ENCODE data around the gene C12orf56.
"Not testable (repeated sequence)": the region's sequence is repeated elsewhere in the genome, so short reads cannot be mapped to it uniquely, and the experiment has no call there.

The C12orf56 gene

DNA sequence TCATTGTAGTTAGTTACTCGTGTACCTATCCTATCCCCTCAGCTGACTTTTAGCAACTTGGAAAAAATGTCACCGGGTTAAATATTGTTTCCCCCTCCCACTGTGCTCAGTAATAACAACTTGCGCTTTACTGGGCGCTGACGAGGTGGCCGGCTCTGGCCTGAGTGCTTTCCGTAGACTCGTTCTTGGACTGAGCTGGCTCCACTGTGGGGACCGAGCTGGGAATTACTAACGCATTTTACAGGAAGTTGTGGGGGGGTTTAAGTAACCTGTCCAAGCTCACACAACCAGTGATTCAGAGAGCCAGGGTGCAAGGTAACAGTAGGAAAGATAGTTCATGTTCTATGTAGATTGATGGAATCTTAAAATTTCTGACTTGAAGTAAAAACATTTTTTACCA is 86.0 kb downstream of the C12orf56 start:
- DNase-seq (ENCODE audit: low spot score): no peak

DNA sequence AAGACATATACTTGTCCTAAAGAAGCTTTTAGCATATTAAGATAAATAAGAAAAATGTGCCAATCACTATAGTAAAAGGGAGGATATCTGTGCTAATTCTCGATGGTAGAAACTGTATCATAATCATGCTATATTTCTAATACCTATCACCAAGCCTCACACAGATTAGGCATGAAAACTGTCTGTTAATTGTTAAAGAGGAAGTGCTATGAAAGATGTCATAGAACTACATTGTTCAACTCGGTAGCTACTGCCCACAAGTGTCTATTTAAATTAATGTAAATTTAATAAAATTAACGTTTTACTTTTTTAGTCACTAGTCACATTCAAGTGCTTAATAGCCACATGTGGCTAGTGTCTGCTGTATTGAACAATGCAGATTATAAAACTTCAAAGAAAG is 90.9 kb downstream of the C12orf56 start:
- DNase-seq (ENCODE audit: low spot score): no peak

DNA sequence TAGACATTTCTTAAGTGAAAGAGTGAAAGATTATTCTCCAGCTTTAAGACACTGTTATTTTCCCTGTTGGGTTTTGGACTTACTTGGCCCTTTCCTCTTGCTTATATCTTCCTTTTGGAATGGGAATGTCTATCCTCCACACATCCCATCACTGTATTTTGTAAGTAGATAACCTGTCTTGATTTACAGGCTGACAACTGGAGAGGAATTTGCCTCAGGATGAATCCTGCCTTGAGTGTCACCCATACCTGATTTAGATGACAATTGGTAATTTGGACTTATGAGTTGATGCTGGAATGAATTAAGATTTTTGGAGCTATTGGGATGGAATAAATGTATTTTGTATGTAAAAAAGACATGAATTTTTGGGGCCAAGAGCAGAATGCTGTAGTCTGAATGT is 94.3 kb downstream of the C12orf56 start:
- no peak for DNase-seq (ENCODE audit: low spot score)

DNA sequence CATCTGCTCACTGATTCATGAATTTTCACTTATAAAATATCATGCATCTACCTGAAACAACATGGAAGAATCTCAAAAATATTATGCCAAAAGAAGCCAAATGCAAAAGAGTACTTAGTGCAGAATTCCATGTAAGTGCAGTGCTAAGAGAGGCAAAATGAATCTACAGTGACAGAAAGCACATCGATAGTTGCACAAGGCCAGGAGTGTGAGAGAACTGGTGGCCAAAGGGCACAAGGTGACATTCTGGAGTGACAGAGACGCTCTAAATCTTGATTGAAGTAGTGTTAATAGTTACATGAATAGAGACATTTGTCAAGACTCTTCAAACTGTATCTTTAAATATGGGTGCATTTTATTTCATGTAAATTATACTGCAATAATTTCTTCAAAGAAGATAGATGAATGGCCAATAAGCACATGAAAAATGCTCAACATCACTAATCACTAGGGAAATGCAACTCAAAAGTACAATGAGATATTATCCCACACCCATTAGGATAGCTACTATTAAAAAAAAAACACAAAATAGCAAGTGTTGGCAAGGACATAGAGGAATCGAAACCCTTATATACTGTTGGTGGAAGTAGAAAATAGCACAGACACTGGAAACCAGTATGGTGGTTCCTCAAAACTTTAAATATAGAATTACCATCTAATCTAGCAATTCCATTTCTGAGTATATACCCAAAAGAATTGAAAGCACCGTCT is 96.7 kb downstream of the C12orf56 start:
- no peak for DNase-seq (ENCODE audit: low spot score)

DNA sequence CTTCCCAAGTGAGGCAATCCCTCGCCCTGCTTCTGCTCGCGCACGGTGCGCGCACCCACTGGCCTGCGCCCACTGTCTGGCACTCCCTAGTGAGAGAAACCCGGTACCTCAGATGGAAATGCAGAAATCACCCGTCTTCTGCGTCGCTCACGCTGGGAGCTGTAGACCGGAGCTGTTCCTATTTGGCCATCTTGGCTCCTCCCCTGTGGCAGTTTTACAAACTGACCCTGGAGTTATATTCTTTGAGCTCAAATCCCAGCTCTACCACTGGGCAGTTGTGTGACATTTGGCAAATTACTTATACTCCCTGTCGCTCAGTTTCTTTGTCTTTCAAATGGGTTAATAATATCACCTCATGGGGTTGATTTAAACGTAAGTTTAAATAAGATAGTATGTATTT is 97.4 kb downstream of the C12orf56 start:
- not testable (repeated sequence) for DNase-seq (ENCODE audit: low spot score)

DNA sequence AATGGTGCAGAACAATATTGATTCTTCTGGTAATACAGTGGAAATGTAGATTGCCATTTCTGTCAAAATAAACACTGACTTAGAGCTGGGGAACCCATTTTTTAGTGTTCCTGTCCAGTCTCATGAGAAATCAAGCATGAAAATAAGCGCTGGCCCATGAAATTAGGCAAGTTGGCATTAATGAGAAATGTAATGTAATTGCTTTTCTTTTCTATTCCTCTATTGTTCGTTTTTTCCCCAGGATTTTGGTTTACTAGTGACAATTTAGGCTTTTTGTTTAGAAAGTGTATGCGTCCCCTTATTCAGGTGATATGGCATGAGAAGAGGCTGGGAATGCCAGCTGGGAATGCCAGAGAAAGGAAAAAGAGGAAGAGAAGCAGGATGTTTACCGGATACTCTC is 104.0 kb downstream of the C12orf56 start:
- no peak for DNase-seq (ENCODE audit: low spot score)

DNA sequence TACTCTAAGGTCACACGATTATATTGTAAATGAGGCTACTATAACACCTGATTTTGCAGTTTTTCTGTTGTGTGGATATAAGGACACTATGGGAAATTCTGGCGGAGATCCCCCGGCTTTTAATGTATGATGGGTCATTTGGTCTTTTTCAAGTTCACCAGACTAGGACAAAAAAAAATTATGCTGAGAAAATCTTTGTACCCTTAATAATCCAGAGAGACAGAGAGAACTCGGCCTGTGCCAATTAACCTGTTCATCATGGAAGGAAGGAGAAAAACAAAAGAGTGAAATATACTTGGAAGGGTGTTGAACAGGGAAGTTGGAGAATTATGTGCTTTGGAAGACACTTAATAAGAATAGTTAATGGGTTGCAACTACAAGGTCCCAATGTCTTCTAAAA is 106.3 kb downstream of the C12orf56 start:
- no peak for DNase-seq (ENCODE audit: low spot score)

DNA sequence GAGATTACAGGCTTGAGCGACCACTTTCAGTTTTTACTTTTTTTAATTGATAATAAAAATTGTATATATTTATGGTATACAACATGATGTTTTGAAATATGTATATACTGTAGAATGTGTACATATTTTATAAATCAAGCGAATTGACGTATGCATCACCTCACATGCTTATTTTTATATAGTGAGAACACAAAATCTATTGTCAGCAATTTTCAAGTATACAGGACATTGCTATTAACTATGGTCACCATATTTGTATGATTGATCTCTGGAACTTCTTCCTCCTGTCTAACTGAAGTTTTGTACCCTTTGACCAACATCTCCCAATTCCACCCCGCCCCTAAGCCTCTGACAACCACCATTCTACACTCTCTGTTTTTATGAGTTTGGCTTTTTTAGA is 112.1 kb downstream of the C12orf56 start:
- DNase-seq (ENCODE audit: low spot score): no peak

DNA sequence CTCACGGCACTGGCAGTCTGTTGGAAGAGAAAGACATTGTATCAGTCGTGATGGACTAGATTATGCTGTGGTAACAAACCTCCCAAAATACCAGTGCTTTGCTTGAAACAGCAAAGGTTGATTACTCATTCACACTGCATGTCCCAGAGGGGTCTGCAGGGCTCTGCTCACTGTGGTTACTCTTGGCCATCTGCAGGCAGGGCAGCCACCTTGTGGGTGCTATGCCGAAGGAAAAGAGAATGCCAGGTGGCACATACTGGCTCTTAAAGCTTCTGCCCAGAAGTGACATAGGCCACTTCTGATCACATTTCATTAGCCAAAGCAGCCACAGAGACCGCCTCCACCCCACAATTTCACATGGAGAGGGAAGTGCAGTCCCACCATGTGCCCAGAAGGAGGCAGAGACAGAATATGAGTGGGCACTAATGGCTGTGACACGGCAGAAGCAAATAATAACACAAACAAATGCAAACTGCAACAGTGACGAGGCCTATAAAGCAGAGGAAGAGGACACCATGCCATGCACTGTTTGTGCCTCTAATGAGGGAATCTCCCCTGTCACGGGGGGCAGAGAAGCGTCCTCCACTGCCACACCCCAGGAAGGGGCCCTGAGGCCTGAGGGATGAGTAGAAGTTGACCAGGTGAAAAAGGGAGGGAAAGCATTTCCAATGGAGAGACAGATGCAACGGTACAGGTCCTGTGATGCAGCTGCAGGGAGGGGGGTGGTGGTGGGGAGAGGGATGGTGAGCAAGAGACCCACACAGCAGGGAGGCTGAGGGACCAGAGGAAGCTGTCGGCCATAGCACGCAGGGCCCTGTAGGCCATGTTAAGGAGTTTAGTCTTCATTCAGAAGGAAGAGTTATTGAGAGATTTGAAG is 116.8 kb downstream of the C12orf56 start:
- peak; percentile 18 for DNase-seq (ENCODE audit: low spot score)

DNA sequence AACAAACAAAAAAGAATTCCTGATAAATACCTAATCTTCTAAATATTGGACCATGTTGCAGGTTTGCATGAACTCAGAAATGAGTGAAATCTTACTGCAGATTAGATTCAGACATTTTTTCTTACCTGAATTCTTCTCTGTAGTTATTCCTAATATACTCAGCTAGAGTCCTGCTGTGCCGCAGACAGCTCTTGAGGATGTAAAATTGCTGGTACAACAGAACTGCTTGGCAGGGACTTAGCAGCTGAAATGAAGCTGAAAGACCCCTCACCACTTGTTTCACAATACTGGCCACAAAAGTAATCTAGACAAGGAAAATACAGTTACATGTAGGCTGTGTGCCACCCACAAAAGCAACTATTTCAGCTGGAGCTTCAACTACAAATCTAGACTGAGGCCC is 120.1 kb downstream of the C12orf56 start:
- no peak for DNase-seq (ENCODE audit: low spot score)

DNA sequence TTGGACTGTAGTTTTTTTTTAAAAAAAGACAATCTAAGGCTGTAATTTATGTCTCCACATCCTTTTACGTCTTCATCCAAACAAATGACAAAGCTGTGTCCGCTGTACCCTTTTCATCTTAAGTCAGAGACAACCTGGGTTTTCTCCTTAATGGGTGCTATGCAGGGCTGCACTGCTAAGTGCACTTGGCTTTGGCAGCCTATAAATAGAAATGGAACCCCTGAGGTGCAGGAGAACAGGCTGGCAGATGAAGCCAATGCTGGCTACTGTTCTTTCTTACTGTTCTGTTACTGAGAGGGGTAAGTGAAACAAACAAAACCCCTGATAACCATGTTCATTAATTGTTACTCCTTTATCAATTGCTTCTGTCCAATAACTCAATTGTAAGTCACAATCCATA is 121.4 kb downstream of the C12orf56 start:
- no peak for DNase-seq (ENCODE audit: low spot score)

DNA sequence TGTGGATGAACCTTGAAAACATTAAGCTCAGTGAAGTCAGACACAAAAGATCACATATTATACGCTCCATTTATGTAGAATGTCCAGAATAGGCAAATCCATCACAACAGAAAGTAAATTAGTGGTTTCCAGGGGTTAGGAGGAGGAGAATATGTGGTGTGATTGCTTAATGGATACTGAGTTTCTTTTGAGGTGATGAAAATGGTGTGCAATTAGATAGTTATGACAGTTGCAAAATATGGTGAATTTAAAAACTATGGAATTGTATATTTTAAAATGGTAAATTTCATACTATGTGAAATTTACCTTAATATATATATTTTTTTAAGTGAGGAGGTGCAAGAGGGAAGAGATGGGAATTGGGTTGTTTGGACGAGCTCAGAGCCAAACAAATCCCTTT is 122.1 kb downstream of the C12orf56 start:
- DNase-seq (ENCODE audit: low spot score): no peak

DNA sequence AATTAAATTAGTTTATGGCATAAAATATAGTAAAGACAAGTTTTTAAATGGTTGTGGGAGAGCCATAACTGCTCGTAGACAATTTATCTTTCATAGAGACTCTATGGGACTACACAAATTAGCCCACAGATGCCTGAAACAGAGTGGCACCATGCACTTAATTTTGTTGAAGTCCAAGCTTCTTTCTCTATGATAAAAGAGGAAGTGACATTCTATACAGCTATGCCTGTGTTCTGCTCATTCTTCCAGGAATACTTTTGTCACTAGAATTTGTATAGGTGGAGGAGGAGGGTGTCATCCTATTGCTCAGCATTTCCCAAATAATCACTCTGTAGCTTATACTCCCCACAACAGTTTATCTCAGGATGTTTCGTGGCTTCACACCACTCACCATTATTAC is 124.7 kb downstream of the C12orf56 start:
- DNase-seq (ENCODE audit: low spot score): no peak

DNA sequence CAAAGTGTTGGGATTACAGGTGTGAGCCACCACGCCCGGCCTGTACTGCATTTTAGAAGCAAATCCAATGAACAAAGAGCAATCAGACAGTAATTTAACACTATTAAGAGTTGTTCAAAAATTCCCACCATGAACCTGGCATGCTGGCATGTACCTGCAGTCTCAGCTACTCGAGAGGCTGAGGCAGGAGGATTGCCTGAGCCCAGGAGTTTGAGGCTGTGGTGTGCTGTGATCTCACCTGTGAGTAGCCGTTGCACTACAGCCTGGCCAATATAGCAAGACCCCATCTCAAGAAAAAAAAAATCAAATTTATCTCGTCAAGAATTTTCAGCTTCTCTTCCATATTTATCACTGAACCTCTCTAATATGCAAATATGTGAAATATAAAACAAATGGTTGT is 128.7 kb downstream of the C12orf56 start:
- no peak for DNase-seq (ENCODE audit: low spot score)

DNA sequence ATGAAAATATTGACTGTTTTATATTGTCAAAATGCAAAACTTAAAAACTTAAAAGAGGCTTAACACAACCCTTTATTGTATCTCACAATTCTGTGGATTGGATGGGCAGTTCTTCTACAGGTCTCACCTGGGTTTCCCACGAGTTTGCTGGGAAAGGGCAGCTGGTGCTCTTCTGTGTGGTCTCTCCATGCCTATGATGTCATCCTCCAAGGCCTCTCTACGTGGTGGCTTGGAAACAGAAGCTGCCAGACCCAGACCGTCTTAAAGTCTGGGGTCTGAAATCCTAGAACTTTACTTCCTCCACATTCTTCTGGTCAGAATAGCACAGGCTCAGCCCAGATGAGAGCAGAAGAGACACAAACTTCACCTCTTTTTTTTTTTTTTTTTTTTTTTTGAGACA is 132.0 kb downstream of the C12orf56 start:
- no peak for DNase-seq (ENCODE audit: low spot score)

DNA sequence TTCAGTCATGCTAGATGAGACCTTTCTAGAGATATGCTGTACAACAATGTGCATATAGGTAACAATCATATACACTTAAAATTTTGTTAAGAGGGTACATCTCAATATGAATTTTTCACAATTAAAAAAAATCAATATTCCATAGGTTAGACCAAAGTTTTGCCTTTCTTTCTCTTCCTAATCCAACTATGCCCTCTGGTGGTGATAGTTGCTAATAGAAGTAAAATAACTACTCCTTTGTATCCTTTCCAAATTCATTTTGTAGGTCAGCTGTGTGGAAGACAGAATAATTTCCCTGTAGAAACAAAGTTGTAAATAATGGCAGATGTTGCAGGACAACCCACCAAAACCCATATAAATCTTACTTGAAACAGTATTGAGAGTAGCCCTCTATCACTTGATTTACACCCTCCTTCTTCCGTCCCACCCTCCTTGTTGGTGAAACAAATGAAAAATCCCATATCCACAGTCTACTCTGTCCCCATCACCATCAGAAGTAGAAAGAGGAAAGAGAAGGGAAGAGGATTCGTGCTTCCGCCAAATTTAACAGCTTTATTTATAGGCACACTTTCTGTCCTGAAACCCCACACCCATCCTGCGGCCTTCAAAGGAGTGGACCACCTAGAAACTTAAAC is 134.3 kb downstream of the C12orf56 start:
- DNase-seq (ENCODE audit: low spot score): no peak

DNA sequence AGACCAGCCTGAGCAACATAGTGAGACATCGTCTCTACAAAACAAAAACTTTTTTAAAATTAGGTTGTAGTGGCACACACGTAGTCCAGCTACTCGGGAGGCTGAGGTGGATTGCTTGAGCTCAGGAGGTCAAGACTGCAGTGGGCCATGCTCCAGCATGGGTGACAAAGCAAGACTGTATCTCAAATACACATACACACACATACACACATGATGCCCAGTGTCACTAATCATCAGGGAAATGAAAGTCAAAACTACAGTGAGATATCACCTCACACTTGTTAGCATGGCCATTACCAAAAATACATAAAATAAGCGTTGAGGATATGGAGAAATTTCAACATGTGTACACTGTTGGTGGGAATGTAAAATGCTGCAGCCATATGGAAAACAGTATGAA is 135.3 kb downstream of the C12orf56 start:
- DNase-seq (ENCODE audit: low spot score): no peak

DNA sequence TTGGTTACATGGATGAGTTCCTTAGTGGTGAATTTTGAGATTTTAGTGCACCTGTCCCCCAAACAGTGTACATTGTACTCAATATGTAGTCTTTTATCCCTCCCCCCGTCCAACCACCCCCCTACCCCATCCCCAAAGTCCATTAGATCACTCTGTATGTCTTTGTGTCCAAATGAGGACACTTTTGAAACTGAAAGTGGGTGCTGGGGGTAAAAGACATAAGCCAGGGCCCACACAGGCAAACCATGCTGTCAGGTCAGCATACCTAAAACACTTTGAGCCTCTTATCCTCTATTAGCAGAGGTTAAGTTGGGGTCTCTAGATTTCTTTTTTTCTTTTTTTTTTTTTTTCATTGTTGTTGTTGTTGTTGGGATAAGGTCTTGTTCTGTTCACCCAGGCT is 137.2 kb downstream of the C12orf56 start:
- no peak for DNase-seq (ENCODE audit: low spot score)

DNA sequence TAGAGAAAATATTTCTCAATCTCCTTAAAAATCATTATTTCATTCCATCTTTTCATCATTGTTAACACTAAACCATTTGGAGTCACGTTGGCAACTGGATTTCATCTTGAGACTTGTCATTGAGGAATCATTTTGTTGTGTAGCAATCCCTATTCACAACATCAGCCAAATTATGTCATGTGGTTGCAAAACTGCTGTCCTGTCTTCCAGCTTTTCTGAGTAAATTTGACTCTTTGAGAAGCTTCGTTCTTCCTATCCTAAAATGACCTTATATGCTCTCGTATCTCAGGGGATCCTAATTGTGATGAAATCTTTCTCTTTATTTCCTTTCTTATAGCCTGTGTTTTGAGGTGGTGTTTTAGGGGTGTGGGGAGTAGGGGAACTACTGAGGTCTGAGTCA is 137.9 kb downstream of the C12orf56 start:
- no peak for DNase-seq (ENCODE audit: low spot score)

DNA sequence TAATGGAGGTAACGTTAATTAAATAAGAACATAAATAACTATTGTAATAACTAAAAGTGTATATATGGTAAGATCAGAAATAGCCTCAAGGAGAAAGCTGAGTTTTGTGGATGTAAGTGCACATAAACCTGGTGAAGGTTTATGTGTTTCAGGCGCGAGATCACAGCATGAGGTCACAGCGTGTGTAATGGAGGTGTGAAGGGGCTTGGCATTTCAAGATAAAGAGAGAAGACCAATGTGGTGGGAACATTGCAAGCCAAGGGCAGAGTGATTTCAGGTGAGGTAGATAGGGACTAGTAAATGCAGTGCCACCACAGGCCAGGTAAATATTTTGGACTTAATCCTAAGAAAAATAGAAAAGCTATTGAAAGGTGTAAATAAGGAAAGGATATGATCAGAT is 146.7 kb downstream of the C12orf56 start:
- no peak for DNase-seq (ENCODE audit: low spot score)

DNA sequence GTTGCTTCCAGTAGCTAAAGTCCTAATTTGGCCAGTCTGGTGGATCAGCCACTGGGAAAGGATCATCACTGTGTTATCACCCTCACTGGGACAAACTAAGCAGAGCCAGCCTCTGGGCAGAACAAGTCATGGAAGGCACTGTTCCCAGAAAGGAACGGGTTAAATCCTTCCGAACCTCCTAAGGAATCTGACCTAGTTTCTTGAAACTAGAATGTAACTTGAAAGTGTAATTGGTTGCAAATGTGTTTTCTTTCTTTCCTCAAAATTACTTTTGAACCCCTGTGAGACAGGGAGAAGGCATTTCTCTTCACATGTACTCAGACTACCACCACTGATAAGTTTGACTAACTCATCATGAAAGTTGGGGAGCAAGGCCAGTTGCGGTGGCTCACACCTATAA is 149.8 kb downstream of the C12orf56 start:
- DNase-seq (ENCODE audit: low spot score): no peak

DNA sequence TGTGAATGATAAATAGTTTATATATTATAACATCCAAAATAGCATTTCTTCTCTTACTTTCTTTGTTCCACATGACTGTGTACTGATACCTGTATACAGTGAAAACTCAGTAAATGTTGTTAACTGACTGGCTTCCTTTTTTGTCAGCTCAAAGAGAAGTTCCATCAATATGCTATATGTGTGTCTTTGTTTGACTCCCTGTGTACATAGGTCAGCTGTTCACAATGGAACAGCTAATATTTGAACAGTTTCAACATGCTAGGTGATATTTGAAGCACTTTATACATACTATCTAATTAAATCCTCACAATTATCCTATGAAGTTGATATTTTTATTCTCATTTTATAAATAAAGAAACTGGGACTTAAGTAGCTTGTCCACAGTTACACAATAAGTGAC is 153.2 kb downstream of the C12orf56 start:
- no peak for DNase-seq (ENCODE audit: low spot score)

DNA sequence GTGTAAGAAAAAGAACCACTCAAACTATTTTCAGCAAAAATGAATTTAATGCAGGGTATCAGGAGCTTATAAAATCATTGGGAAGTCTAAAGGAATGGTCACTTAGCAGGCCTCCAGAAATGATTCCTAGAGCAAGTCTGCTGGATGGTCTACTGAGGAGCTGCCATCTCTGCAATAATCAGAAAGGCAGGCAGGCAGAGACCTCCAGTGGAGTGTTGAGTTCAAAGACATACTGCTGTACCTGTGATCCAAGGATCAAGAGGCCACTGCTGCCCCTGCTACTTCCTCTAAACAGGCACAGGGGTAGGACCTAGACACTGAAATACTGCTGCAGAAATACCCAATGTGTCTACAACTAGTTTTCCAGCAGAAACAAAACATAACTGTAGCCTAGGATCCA is 154.0 kb downstream of the C12orf56 start:
- no peak for DNase-seq (ENCODE audit: low spot score)
